Gastrocnemius medialis (tissue), 4 donors: ENCODE data around the gene DELE1. TPM values are rescaled to one million over a fixed set of nuclear protein-coding genes. Genes with fewer than 3 reads are reported as not detected.

Experiments
- ATAC-seq, 2 donors: fragments of 150-250 bp; one replicate each; pipeline ENCODE4 v1.9.1; 2016
- DNase-seq, 2 donors: peaks; one replicate each; pipeline ENCODE4 v3.0.0-alpha.2; 2019
- H3K27ac ChIP-seq, 4 donors: fragments of 200-600 bp; sonication (generic); 1 replicate in 1 of 4; 2 replicates in 3 of 4; pipeline ENCODE4 v1.5.1; 2016 to 2018; ENCODE audit warnings: mild to moderate bottlenecking in 2 of 4, moderate library complexity in 1 of 4
- H3K27me3 ChIP-seq, 3 donors: fragments of 200-600 bp; sonication (generic) in 2 of 3; 1 replicate in 1 of 3; 2 replicates in 2 of 3; pipeline versions ENCODE4 v1.5.1 to v1.6.0; 2016 to 2019; ENCODE audit warnings: mild to moderate bottlenecking in 1 of 3, moderate library complexity in 1 of 3
- H3K36me3 ChIP-seq, 2 donors: fragments of 200-600 bp; sonication (generic) in 1 of 2; one replicate each; pipeline ENCODE4 v1.5.1; 2017 to 2018
- H3K4me1 ChIP-seq, 2 donors: fragments of 200-600 bp; sonication (generic) in 1 of 2; one replicate each; pipeline ENCODE4 v1.5.1; 2016 to 2017; ENCODE audit warnings: mild to moderate bottlenecking in 2 of 2
- H3K4me3 ChIP-seq, 4 donors: fragments of 200-600 bp; sonication (generic) in 3 of 4; 1 replicate in 1 of 4; 2 replicates in 3 of 4; pipeline ENCODE4 v1.5.1; 2016 to 2019; ENCODE audit warnings: mild to moderate bottlenecking in 2 of 4
- H3K9me3 ChIP-seq, 3 donors: fragments of 200-600 bp; sonication (generic) in 2 of 3; 1 replicate in 1 of 3; 2 replicates in 2 of 3; pipeline ENCODE4 v1.5.1; 2016 to 2019
- POLR2A ChIP-seq, 2 donors: fragments of 450-650 bp; IDR thresholded peaks; one replicate each; pipeline ENCODE4 v1.6.1; 2017; ENCODE audit warnings: antibody characterized with exemption in 2 of 2, mild to moderate bottlenecking in 2 of 2, moderate library complexity in 2 of 2
- in situ Hi-C, 4 donors: fragments of 200-750 bp; cut with MboI; loops; one replicate each; pipeline versions ENCODE4 v1.15.0 to v1.8.0; 2017; ENCODE audit warnings: low sequenced_read_pairs in 4 of 4
- intact Hi-C: fragments of 100-400 bp; cut with DNase I; formaldehyde crosslinking; loops from one replicate; pipeline ENCODE4 v1.15.1; 2023; ENCODE audit warnings: low total_unique reads
- total RNA-seq, 4 donors: library from RNA; depleted of rRNA; stranded (reverse); fragments of >200 nt; gene quantifications; one replicate each; pipeline versions ENCODE4 v1.1.0 to v1.2.3, GENCODE V29; 2016
- TF ChIP-seq, protein P1 (sequence below), 5 experiments: fragments of 450-650 bp in 3 of 5; fragments of 200-600 bp in 2 of 5; sonication (generic) in 2 of 5; IDR thresholded peaks in 4 of 5; conservative IDR thresholded peaks in 1 of 5; 1 replicate in 4 of 5; 2 replicates in 1 of 5; pipeline ENCODE4 v1.5.1; 2016 to 2019; ENCODE audit warnings: antibody characterized with exemption in 5 of 5, mild to moderate bottlenecking in 3 of 5, moderate library complexity in 3 of 5

The DELE1 gene
- total RNA-seq, 4 donors from 2014 or later: 31.3 to 91.6 (median 52.4) TPM

DNA sequence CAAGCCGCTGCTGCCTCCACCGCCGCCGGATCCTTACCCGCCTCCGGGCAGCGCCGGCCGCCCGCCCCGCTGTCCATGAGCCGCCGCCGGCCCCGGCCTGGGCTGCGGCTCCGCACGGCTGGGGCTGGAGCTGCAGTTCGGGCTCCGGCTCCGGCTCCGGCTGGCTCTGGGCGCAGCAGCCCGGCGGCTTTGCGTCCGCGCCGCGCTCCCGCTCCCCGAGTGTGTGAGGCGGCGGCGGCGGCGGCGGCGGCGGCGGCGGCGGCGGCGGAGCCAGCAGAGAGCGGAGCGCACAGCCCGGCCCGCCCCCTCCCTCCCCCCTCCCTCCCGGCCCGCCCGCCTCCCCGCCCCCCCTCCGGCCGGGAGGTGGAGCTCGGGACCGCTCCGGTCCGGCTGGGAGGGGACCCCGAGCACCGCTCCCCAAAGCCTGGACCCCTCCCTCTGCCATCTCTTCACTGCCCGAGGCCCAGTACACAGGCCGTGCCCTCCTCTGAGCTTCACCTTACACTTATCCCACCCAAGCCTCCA, 45.4 kb upstream of the DELE1 start, which contains the start of gene PCDH1:
Gene PCDH1, minus strand, starts transcription at position 225 of the 525 bp plus-strand sequence. Its CDS starts 148 bp downstream, at position 77.
- H3K9me3 ChIP-seq: no peaks in the 10 kb centered on the region
- H3K4me1 ChIP-seq: peaks cover 28 to 32% of the 10 kb centered on the region in 2 donors
- intact Hi-C loops (loop anchor here (2.0 to 5.0 kb wide), 4 partner anchors 29 to 111 kb away; partner anchors contain the start of gene DELE1), in situ Hi-C loops (no loop called here)
- peak within 1 kb of the TSS; percentile 59 to 93 (median 72) for H3K4me3 ChIP-seq
- peak in 1 of 2 donors; percentile 42 for TF ChIP-seq POLR2A (IDR thresholded peaks at IDR 0.05)
- TF ChIP-seq, protein P1, sequence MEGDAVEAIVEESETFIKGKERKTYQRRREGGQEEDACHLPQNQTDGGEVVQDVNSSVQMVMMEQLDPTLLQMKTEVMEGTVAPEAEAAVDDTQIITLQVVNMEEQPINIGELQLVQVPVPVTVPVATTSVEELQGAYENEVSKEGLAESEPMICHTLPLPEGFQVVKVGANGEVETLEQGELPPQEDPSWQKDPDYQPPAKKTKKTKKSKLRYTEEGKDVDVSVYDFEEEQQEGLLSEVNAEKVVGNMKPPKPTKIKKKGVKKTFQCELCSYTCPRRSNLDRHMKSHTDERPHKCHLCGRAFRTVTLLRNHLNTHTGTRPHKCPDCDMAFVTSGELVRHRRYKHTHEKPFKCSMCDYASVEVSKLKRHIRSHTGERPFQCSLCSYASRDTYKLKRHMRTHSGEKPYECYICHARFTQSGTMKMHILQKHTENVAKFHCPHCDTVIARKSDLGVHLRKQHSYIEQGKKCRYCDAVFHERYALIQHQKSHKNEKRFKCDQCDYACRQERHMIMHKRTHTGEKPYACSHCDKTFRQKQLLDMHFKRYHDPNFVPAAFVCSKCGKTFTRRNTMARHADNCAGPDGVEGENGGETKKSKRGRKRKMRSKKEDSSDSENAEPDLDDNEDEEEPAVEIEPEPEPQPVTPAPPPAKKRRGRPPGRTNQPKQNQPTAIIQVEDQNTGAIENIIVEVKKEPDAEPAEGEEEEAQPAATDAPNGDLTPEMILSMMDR (IDR thresholded peaks at IDR 0.05 in 4 of 5, conservative IDR thresholded peaks at IDR 0.05 in 1 of 5): no peak
- peak within 1 kb of the TSS; percentile 57 to 82 (median 74) for H3K27ac ChIP-seq
- ATAC-seq: peak; percentile 45 to 51
- H3K27me3 ChIP-seq: peaks cover 35 to 53% (median 49%) of the 10 kb centered on the region in 3 donors
- no peaks in the 10 kb centered on the region for H3K36me3 ChIP-seq
- DNase-seq: no peak

DNA sequence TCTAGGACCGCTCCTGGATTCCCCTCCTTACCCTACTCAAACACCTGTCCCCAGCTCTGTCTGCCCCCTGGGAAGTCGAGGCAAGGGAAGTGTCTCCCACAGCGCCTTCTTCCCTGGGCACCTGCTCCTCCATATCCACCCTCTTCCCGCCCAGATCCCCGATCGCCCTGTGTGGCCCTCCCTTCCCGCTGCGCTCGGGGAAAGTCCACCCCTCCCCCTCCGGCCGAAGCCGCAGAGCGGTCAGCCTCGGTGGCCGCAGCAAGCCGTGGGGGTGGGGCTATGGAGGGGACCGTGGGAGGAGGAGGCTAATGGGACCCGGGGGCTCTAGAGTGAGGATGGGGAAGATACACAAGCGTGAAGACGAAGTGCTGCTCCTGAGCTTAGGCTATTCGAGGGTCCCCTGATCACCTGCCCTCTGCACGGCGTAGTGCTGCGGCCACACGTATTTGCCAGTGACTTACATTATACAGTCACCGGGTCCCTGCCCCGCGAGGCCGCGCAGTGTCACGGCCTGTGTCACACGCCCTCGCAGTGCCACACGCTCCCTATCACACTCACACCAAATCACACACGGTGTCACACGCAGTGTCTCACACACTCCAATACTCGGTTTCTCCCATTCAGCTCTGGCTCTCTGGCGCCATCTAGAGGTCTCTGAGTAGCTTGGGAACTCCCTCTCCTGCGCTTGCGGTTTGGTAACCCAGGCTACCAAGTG, 44.8 kb upstream of the DELE1 start:
- peak; percentile 78 to 81 for DNase-seq
- intact Hi-C loops: loop anchor here (1.0 to 5.0 kb wide), 6 partner anchors 30 to 187 kb away; partner anchors contain the start of gene DELE1
- Histone ChIP-seq H3K36me3 (no peaks in the 10 kb centered on the region), H3K9me3 (no peaks in the 10 kb centered on the region), H3K4me1 (peaks cover 28 to 30% of the 10 kb centered on the region in 2 donors), H3K27me3 (peaks cover 40 to 55% (median 50%) of the 10 kb centered on the region in 3 donors), H3K27ac (peak overlapping the region; percentile 57 to 82 (median 74)), H3K4me3 (peak overlapping the region; percentile 55 to 93 (median 72))
- TF ChIP-seq, protein P1 (IDR thresholded peaks at IDR 0.05 in 4 of 5, conservative IDR thresholded peaks at IDR 0.05 in 1 of 5): peak; percentile 86 to 98 (median 95)
- TF ChIP-seq POLR2A (IDR thresholded peaks at IDR 0.05): no peak
- in situ Hi-C loops: no loop called here
- ATAC-seq: peak; percentile 90 to 92

DNA sequence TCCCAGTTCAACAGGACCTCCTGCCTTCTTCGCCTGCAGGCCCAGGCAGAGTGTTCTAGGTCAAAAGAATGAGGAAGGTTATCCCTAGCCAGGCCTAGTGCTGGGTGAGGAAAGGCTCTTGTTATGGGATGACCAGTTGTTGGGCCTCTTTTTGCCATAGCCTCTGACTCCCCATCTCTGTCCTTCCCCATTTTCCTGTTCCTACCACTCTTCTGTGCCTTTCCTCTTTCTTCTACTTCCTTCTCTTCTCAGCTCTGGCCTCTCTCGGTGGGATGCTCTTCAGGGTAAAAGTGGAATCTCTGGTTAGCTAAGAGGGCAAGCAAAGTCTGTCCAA, 44.3 kb upstream of the DELE1 start:
- Histone ChIP-seq H3K36me3 (no peaks in the 10 kb centered on the region), H3K4me3 (peak overlapping the region in 1 of 4 donors; percentile 66), H3K4me1 (peaks cover 28% of the 10 kb centered on the region in 2 donors), H3K9me3 (no peaks in the 10 kb centered on the region), H3K27me3 (peaks cover 42 to 58% (median 50%) of the 10 kb centered on the region in 3 donors), H3K27ac (peak overlapping the region in 3 of 4 donors; percentile 9 to 82 (median 49))
- TF ChIP-seq POLR2A (IDR thresholded peaks at IDR 0.05): no peak
- TF ChIP-seq, protein P1 (IDR thresholded peaks at IDR 0.05 in 4 of 5, conservative IDR thresholded peaks at IDR 0.05 in 1 of 5): peak in 1 of 5 experiments; percentile 2
- ATAC-seq (no peak), DNase-seq (no peak)
- intact Hi-C loops (loop anchor here (1.0 to 5.0 kb wide), 6 partner anchors 31 to 187 kb away; partner anchors contain the start of gene DELE1), in situ Hi-C loops (no loop called here)

DNA sequence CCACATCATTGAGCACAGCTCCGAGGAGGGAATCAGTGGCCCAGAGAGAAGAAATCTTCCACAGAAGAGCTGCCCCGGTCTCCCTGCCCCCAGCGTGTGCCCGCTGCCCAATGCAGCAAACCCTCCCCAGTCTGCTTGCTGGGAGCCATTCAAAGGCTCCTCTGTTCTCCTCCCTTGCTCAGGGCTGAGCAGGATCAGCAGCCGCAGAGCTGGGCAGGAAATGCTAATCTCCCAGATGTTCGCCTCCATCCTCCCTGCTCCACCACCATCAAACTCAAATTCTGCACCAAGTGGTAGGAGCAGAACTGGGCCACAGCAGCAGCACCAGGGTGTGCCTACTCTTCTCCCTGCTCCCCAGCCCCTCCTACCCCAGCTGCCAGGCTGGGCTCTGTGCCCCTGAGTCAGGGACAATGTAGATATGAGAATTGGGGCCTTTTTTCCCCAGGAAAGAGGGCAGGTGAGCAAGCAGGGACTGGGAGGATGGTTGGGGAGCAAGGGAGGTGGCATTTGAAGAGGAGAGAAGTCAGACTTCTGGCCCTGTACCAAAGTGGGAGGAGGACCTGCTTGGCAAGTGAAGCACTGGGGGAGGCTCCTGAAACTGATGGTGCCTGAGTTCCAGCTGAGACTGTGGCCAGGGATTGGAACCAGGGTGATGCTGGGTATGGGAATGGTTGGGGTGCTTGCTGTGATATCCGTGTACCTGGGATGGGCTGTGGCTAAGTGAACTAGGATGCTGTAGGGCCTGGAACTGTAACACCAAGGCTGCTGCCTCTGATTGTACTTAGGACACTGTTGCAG, 43.5 kb upstream of the DELE1 start:
- in situ Hi-C loops: loop anchor here (5.0 to 10.0 kb wide), 4 partner anchors 75 to 185 kb away; partner anchors contain the start of gene PCDH12 (in 1 of the 4)

More for the DNA sequence above, 43.5 kb upstream of the DELE1 start:
- H3K27me3 ChIP-seq: peaks cover 43 to 56% (median 46%) of the 10 kb centered on the region in 3 donors
- H3K9me3 ChIP-seq: no peaks in the 10 kb centered on the region
- H3K27ac ChIP-seq: peak overlapping the region in 3 of 4 donors; percentile 30 to 82 (median 49)
- intact Hi-C loops: loop anchor here (1.0 to 5.0 kb wide), 6 partner anchors 31 to 188 kb away; partner anchors contain the start of gene DELE1
- TF ChIP-seq POLR2A (IDR thresholded peaks at IDR 0.05): no peak
- TF ChIP-seq, protein P1 (IDR thresholded peaks at IDR 0.05 in 4 of 5, conservative IDR thresholded peaks at IDR 0.05 in 1 of 5): no peak
- DNase-seq (no peak), ATAC-seq (no peak)
- no peaks in the 10 kb centered on the region for H3K36me3 ChIP-seq
- H3K4me3 ChIP-seq: no peak overlapping the region
- H3K4me1 ChIP-seq: peaks cover 28% of the 10 kb centered on the region in 2 donors
